ENCODE measurements around the gene JAK2. TPM values are rescaled to one million over a fixed set of nuclear protein-coding genes. Genes with fewer than 3 reads are reported as not detected.

Gene JAK2
- total and polyA plus RNA-seq, 4 donors: 5.3 to 30.5 (median 17.1) TPM

DNA sequence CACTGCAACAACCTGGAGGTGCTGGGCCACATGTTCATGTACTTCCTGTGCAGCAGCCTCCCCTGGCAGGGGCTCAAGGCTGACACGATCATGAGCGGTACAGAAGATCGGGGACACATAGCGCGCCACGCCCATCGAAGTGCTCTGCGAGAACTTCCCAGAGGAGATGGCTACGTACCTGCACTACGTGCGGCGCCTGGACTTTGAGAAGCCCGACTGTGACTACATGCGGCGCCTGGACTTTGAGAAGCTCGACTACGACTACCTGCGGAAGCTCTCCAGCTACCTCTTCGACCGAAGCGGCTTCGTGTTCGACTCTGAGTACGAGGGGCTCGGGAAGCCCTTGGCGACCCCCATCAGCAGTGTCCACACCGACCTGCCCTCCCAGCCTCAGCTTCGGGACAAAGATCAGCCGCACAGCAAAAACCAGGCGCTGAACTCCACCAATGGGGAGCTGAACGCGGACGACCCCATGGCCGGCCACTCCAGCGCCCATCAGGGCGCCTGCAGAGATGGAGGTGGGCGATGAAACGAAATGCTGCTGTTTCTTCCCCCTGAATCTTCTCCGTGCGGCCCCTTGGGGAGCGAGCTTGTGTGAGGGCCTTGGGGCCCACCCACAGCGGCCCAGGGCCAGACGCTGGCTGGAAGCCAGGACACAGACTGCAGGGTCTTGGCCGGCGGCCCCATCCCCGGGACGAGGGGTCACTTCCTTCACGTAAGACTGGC lies 56.5 kb downstream of the JAK2 start:
- Histone ChIP-seq H3K4me3 (no peak overlapping the region), H3K27me3 (ENCODE audit: control insufficient read depth in 3 of 3, insufficient read depth in 3 of 3, low read length in 2 of 3) (no peaks in the 10 kb centered on the region), H3K9ac (ENCODE audit: insufficient read depth in 1 of 2, low read length in 2 of 2) (no peak overlapping the region), H3K36me3 (ENCODE audit: control insufficient read depth in 4 of 4, insufficient read depth in 4 of 4, low read length in 4 of 4) (peaks cover 0 to 16% (median 11%) of the 10 kb centered on the region in 4 donors), H3K4me1 (ENCODE audit: control insufficient read depth in 5 of 5, insufficient read depth in 5 of 5, low read length in 5 of 5) (peaks cover 0 to 3% (median 0%) of the 10 kb centered on the region in 5 donors), H3K27ac (ENCODE audit: low read depth in 1 of 2, low read length in 1 of 2) (no peak overlapping the region), H3K9me3 (ENCODE audit: control insufficient read depth in 4 of 4, insufficient read depth in 3 of 4, low read length in 3 of 4) (peaks cover 0 to 12% (median 0%) of the 10 kb centered on the region in 4 donors)
- no peak for DNase-seq
- 97 to 98% methylated on average over 45 to 48 of the region's 48 CpGs for WGBS, 2 donors
- no peak for ATAC-seq (ENCODE audit: insufficient read depth, low FRiP score)
- no peak for TF ChIP-seq CTCF (IDR thresholded peaks at IDR 0.05; ENCODE audit: control extremely low read depth, extremely low read depth)

GRCh38 chr9:5042661-5043178 lies 57.6 kb downstream of the JAK2 start:
- WGBS, 2 donors: 77 to 92% methylated on average over 30 of the region's 30 CpGs
- peaks cover 0 to 16% (median 11%) of the 10 kb centered on the region in 4 donors for H3K36me3 ChIP-seq (ENCODE audit: control insufficient read depth in 4 of 4, insufficient read depth in 4 of 4, low read length in 4 of 4)
- peaks cover 0 to 3% (median 0%) of the 10 kb centered on the region in 5 donors for H3K4me1 ChIP-seq (ENCODE audit: control insufficient read depth in 5 of 5, insufficient read depth in 5 of 5, low read length in 5 of 5)
- ATAC-seq (ENCODE audit: insufficient read depth, low FRiP score): no peak
- no peak for TF ChIP-seq CTCF (IDR thresholded peaks at IDR 0.05; ENCODE audit: control extremely low read depth, extremely low read depth)
- H3K9me3 ChIP-seq (ENCODE audit: control insufficient read depth in 4 of 4, insufficient read depth in 3 of 4, low read length in 3 of 4): peaks cover 0 to 12% (median 0%) of the 10 kb centered on the region in 4 donors
- H3K4me3 ChIP-seq: no peak overlapping the region
- no peak overlapping the region for H3K9ac ChIP-seq (ENCODE audit: insufficient read depth in 1 of 2, low read length in 2 of 2)
- no peaks in the 10 kb centered on the region for H3K27me3 ChIP-seq (ENCODE audit: control insufficient read depth in 3 of 3, insufficient read depth in 3 of 3, low read length in 2 of 3)
- DNase-seq: no peak
- H3K27ac ChIP-seq (ENCODE audit: low read depth in 1 of 2, low read length in 1 of 2): no peak overlapping the region

DNA sequence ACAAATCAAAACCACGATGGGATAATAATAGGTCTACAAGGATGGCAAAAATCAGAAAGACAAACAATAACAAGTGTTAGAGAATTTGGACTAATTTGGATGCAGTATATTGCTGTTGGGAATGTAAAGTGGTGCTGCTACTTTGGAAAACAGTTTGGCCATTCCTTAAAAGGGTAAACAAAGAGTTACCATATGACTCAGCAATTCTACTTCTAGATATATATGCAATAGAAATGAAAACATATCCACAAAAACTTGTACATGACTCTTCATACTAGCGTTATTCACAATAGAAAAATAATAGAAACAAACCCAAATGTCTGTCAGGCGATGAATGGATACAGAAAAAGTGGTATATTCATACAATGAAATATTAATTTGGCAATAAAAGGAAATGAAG lies 58.3 kb downstream of the JAK2 start:
- no peak overlapping the region for H3K9ac ChIP-seq (ENCODE audit: insufficient read depth in 1 of 2, low read length in 2 of 2)
- peaks cover 0 to 16% (median 11%) of the 10 kb centered on the region in 4 donors for H3K36me3 ChIP-seq (ENCODE audit: control insufficient read depth in 4 of 4, insufficient read depth in 4 of 4, low read length in 4 of 4)
- TF ChIP-seq CTCF (IDR thresholded peaks at IDR 0.05; ENCODE audit: control extremely low read depth, extremely low read depth): no peak
- 92 to 95% methylated on average over 3 of the region's 3 CpGs for WGBS, 2 donors
- no peak for DNase-seq
- no peak overlapping the region for H3K27ac ChIP-seq (ENCODE audit: low read depth in 1 of 2, low read length in 1 of 2)
- no peak overlapping the region for H3K4me3 ChIP-seq
- H3K4me1 ChIP-seq (ENCODE audit: control insufficient read depth in 5 of 5, insufficient read depth in 5 of 5, low read length in 5 of 5): peaks cover 0 to 3% (median 0%) of the 10 kb centered on the region in 5 donors
- no peak for ATAC-seq (ENCODE audit: insufficient read depth, low FRiP score)
- peaks cover 0 to 12% (median 0%) of the 10 kb centered on the region in 4 donors for H3K9me3 ChIP-seq (ENCODE audit: control insufficient read depth in 4 of 4, insufficient read depth in 3 of 4, low read length in 3 of 4)
- no peaks in the 10 kb centered on the region for H3K27me3 ChIP-seq (ENCODE audit: control insufficient read depth in 3 of 3, insufficient read depth in 3 of 3, low read length in 2 of 3)

Measured in lung (tissue), 12 donors.